ENCODE data around the gene MRPS34. TPM values are rescaled to one million over a fixed set of nuclear protein-coding genes. Genes with fewer than 3 reads are reported as not detected.

Gene MRPS34
- polyA plus RNA-seq, 1 donor (not counting 4 experiments of a cell fraction or from before 2014, with no cell fraction given), result 74.3 TPM

- peaks cover 4% of the 10 kb centered on the region for H3K4me1 ChIP-seq (ENCODE audit: control insufficient read depth, extremely low read depth, insufficient read depth, low read length)
- no peak overlapping the region for H3K4me2 ChIP-seq (ENCODE audit: control insufficient read depth, extremely low read depth, insufficient read depth, low read depth, low read length)
- no peak overlapping the region for H3K4me3 ChIP-seq (ENCODE audit: control insufficient read depth in 2 of 3, extremely low read depth in 1 of 3, insufficient read depth in 2 of 3, low read depth in 1 of 3, low read length in 3 of 3)
- no peak overlapping the region for H3K27ac ChIP-seq (ENCODE audit: control insufficient read depth, insufficient read depth, low read length)
- H2AFZ ChIP-seq (ENCODE audit: control insufficient read depth, low read length), result no peak overlapping the region
- no peaks in the 10 kb centered on the region for H3K79me2 ChIP-seq (ENCODE audit: control insufficient read depth, insufficient read depth, low read length)
- no peaks in the 10 kb centered on the region for H3K9me3 ChIP-seq (ENCODE audit: control insufficient read depth, low read depth, low read length)
- dilution Hi-C loops (cut with MboI; ENCODE audit: extremely low pct_ligation_motif_present, low sequenced_read_pairs), result no loop called here
- TF ChIP-seq EZH2 (IDR thresholded peaks at IDR 0.05; ENCODE audit: low read length) (no peak), CTCF (optimal IDR thresholded peaks at IDR 0.05 in 1 of 3, IDR thresholded peaks at IDR 0.05 in 1 of 3, conservative IDR thresholded peaks at IDR 0.05 in 1 of 3; ENCODE audit: extremely low read depth in 1 of 3, insufficient read depth in 2 of 3, low read length in 3 of 3) (no peak)
- no peak overlapping the region for H3K9ac ChIP-seq (ENCODE audit: control insufficient read depth, extremely low read depth, insufficient read depth, low read length)
- no peaks in the 10 kb centered on the region for H3K27me3 ChIP-seq (ENCODE audit: control insufficient read depth, extremely low read depth, insufficient read depth, low read length)
- peaks cover 22 to 28% of the 10 kb centered on the region in 2 experiments for H3K36me3 ChIP-seq (ENCODE audit: control insufficient read depth in 2 of 2, extremely low read depth in 1 of 2, insufficient read depth in 2 of 2, low read length in 2 of 2)
- FAIRE-seq, result no peak
- no peak for DNase-seq (ENCODE audit: low read depth, low spot score)
- H3K9me1 ChIP-seq (ENCODE audit: control insufficient read depth, extremely low read depth, insufficient read depth, low read length), result no peaks in the 10 kb centered on the region
- H4K20me1 ChIP-seq (ENCODE audit: control insufficient read depth, extremely low read depth, insufficient read depth, low read length), result peaks cover 2% of the 10 kb centered on the region
Observed at GRCh38 chr16:1745900-1746692, 26.8 kb downstream of the MRPS34 start.

- Histone ChIP-seq H3K27ac (ENCODE audit: control insufficient read depth, insufficient read depth, low read length) (no peak overlapping the region), H2AFZ (ENCODE audit: control insufficient read depth, low read length) (no peak overlapping the region), H3K27me3 (ENCODE audit: control insufficient read depth, extremely low read depth, insufficient read depth, low read length) (no peaks in the 10 kb centered on the region), H3K9me3 (ENCODE audit: control insufficient read depth, low read depth, low read length) (no peaks in the 10 kb centered on the region), H3K9ac (ENCODE audit: control insufficient read depth, extremely low read depth, insufficient read depth, low read length) (no peak overlapping the region), H3K9me1 (ENCODE audit: control insufficient read depth, extremely low read depth, insufficient read depth, low read length) (no peaks in the 10 kb centered on the region), H3K79me2 (ENCODE audit: control insufficient read depth, insufficient read depth, low read length) (no peaks in the 10 kb centered on the region), H3K4me2 (ENCODE audit: control insufficient read depth, extremely low read depth, insufficient read depth, low read depth, low read length) (no peak overlapping the region), H3K4me3 (ENCODE audit: control insufficient read depth in 2 of 3, extremely low read depth in 1 of 3, insufficient read depth in 2 of 3, low read depth in 1 of 3, low read length in 3 of 3) (no peak overlapping the region), H3K36me3 (ENCODE audit: control insufficient read depth in 2 of 2, extremely low read depth in 1 of 2, insufficient read depth in 2 of 2, low read length in 2 of 2) (peaks cover 22 to 31% of the 10 kb centered on the region in 2 experiments), H3K4me1 (ENCODE audit: control insufficient read depth, extremely low read depth, insufficient read depth, low read length) (peaks cover 4% of the 10 kb centered on the region), H4K20me1 (ENCODE audit: control insufficient read depth, extremely low read depth, insufficient read depth, low read length) (peaks cover 2% of the 10 kb centered on the region)
- FAIRE-seq (no peak), DNase-seq (ENCODE audit: low read depth, low spot score) (no peak)
- dilution Hi-C loops (cut with MboI; ENCODE audit: extremely low pct_ligation_motif_present, low sequenced_read_pairs), result no loop called here
- no peak for TF ChIP-seq CTCF (optimal IDR thresholded peaks at IDR 0.05 in 1 of 3, IDR thresholded peaks at IDR 0.05 in 1 of 3, conservative IDR thresholded peaks at IDR 0.05 in 1 of 3; ENCODE audit: extremely low read depth in 1 of 3, insufficient read depth in 2 of 3, low read length in 3 of 3)
- no peak for TF ChIP-seq EZH2 (IDR thresholded peaks at IDR 0.05; ENCODE audit: low read length)
Observed at GRCh38 chr16:1745181-1745899, 27.6 kb downstream of the MRPS34 start.

Measured in keratinocyte (primary cell).